ENCODE data around the gene NCK2.

Gene NCK2

DNA sequence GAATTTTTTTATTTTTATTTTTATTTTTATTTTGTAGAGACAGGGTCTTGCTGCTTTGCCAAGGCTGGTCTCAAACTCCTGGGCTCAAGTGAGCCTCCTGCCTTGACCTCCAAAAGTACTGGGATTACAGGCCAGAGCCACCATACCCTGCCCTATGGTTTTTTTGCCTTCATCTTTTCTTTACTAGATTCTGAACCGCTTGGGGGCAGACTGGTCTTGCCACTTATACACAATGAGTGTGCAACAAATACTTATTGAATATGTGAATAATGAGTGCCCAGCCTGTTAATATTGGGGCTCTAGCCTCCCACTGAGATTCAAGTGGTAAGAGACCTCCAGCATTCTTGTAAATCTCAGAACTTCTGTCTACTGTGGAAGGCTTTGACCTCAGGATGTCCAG is 3.9 kb downstream of the NCK2 start:
- Histone ChIP-seq H3K9me3 (no peaks in the 10 kb centered on the region), H3K27ac (no peak overlapping the region), H3K4me3 (no peak overlapping the region), H3K36me3 (no peaks in the 10 kb centered on the region), H3K27me3 (no peaks in the 10 kb centered on the region), H3K4me1 (peaks cover 0 to 41% (median 26%) of the 10 kb centered on the region in 4 donors)
- DNase-seq, result no peak
- intact Hi-C loops (cut with DNase I; ENCODE audit: low total_unique reads), result loop anchor here (5.0 to 10.0 kb wide), 2 partner anchors 39 to 144 kb away; no protein-coding TSS in a partner anchor
- TF ChIP-seq, protein P1, sequence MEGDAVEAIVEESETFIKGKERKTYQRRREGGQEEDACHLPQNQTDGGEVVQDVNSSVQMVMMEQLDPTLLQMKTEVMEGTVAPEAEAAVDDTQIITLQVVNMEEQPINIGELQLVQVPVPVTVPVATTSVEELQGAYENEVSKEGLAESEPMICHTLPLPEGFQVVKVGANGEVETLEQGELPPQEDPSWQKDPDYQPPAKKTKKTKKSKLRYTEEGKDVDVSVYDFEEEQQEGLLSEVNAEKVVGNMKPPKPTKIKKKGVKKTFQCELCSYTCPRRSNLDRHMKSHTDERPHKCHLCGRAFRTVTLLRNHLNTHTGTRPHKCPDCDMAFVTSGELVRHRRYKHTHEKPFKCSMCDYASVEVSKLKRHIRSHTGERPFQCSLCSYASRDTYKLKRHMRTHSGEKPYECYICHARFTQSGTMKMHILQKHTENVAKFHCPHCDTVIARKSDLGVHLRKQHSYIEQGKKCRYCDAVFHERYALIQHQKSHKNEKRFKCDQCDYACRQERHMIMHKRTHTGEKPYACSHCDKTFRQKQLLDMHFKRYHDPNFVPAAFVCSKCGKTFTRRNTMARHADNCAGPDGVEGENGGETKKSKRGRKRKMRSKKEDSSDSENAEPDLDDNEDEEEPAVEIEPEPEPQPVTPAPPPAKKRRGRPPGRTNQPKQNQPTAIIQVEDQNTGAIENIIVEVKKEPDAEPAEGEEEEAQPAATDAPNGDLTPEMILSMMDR (IDR thresholded peaks at IDR 0.05), result no peak

DNA sequence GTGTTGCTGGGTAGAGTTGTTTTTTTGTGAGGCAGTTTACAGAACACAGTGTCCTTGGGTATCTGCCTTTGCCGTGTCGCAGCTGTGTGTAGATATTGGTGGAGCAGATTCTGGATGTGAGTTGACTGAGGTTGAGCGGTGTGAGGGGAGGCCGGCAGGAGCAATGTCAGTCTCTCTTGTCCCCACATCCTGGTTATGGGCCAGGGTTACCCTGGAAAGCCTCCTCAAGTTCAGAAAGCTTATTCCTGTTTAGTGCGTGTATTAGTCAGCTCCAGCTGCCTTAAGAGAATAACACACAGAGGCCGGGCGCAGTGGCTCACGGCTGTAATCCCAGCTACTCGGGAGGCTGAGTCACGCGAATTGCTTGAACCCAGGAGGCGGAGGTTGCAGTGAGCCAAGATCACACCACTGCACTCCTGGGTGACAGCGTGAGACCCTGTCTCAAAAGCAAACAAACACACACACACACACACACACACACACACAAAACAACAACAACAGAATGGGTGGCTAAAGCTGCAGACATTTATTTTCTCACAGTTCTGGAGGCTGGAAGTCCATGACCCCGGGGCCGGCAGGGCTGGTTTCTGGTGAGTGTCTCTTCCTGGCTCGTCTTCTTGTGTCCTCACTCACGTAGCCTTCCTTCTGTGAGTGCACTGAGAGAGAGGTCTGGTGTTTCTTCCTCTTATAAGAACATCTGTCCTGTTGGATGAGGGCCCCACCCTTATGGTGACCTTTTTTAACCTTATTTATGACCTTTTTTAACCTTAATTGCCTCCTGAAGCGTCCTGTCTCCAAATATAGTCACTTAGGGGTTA is 5.1 kb downstream of the NCK2 start:
- no peak for DNase-seq
- intact Hi-C loops (cut with DNase I; ENCODE audit: low total_unique reads), result loop anchor here (5.0 to 10.0 kb wide), 2 partner anchors 38 to 145 kb away; no protein-coding TSS in a partner anchor
- Histone ChIP-seq H3K9me3 (no peaks in the 10 kb centered on the region), H3K36me3 (no peaks in the 10 kb centered on the region), H3K27ac (no peak overlapping the region), H3K4me3 (no peak overlapping the region), H3K27me3 (no peaks in the 10 kb centered on the region), H3K4me1 (peaks cover 0 to 48% (median 23%) of the 10 kb centered on the region in 4 donors)
- TF ChIP-seq, protein P1 (IDR thresholded peaks at IDR 0.05), result no peak

DNA sequence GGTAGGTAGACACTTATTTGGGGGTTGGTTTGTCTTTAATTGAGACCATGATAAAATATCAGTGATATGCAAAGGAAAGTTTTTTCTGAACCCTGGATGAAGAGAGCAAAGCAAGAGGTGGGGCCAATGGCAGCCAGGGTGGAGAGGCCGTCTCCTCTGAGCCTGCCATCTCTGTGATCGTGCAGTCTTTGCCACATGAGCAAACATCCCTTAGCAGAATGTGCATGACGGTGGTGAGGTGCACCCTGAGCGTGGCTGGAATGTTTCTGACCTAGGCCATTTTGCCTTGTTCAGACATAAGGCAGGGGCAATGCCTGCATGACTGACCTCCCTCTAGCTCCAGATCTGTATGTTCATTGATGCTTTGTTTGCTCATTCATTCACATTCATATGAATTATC is 6.0 kb downstream of the NCK2 start:
- intact Hi-C loops (cut with DNase I; ENCODE audit: low total_unique reads), result no loop called here
- DNase-seq, result no peak
- Histone ChIP-seq H3K4me1 (peaks cover 0 to 56% (median 26%) of the 10 kb centered on the region in 4 donors), H3K27me3 (no peaks in the 10 kb centered on the region), H3K4me3 (no peak overlapping the region), H3K9me3 (no peaks in the 10 kb centered on the region), H3K27ac (no peak overlapping the region), H3K36me3 (no peaks in the 10 kb centered on the region)
- TF ChIP-seq, protein P1 (IDR thresholded peaks at IDR 0.05), result no peak

- TF ChIP-seq, protein P1 (IDR thresholded peaks at IDR 0.05), result no peak
- Histone ChIP-seq H3K27me3 (no peaks in the 10 kb centered on the region), H3K4me3 (no peak overlapping the region), H3K9me3 (no peaks in the 10 kb centered on the region), H3K27ac (no peak overlapping the region), H3K4me1 (peaks cover 0 to 56% (median 22%) of the 10 kb centered on the region in 4 donors), H3K36me3 (no peaks in the 10 kb centered on the region)
- no peak for DNase-seq
- intact Hi-C loops (cut with DNase I; ENCODE audit: low total_unique reads), result no loop called here
Measured at GRCh38 chr2:105751272-105751671, 6.6 kb downstream of the NCK2 start.

- Histone ChIP-seq H3K4me3 (no peak overlapping the region), H3K36me3 (no peaks in the 10 kb centered on the region), H3K27ac (no peak overlapping the region), H3K9me3 (no peaks in the 10 kb centered on the region), H3K4me1 (peaks cover 0 to 46% (median 10%) of the 10 kb centered on the region in 4 donors), H3K27me3 (no peaks in the 10 kb centered on the region)
- DNase-seq, result no peak
- TF ChIP-seq, protein P1 (IDR thresholded peaks at IDR 0.05), result no peak
- intact Hi-C loops (cut with DNase I; ENCODE audit: low total_unique reads), result no loop called here
Measured at GRCh38 chr2:105752691-105753358, 8.1 kb downstream of the NCK2 start.

Measured in tibial artery (tissue), 4 donors.